ENCODE data around the gene ATP6V1G2.
"Not testable (repeated sequence)": the region's sequence is repeated elsewhere in the genome, so short reads cannot be mapped to it uniquely, and the experiment has no call there.

ATP6V1G2 gene

DNA sequence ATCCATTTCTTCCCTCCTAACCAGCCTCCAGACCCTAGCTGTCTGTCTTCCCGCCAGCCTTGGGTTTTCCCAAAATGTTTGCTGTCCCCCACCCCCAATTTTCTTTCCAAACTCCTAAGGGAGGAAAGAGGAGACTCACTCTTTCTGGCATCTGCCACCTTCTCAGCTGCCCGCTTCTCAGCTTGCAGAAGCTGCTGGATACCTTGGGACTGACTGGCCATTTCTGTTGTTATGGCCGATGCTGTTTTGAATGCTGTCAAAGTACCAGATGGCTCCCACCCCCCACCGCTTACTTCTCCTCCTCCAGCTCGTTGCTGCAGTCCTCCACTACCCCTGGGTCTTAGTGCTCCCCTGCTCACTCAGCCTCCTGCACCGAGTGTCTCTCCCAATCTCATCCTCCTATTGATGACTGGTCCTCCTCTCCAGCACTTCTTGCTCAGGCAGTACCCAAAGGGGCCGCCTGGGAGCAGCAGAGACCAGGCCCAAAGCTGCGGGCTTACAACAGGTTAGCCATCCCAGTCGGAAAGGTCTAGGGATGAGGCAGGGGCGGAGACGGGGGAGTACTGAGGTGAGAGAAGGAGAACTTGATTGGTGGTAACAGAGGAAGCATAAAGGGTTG lies at the start of gene ATP6V1G2:
ATP6V1G2 (minus strand) TSS at position 270 of the 619 bp plus-strand sequence; CDS start at position 221, 49 bp downstream.
- DNase-seq (ENCODE audit: low read depth in 2 of 2): peak; percentile 88

DNA sequence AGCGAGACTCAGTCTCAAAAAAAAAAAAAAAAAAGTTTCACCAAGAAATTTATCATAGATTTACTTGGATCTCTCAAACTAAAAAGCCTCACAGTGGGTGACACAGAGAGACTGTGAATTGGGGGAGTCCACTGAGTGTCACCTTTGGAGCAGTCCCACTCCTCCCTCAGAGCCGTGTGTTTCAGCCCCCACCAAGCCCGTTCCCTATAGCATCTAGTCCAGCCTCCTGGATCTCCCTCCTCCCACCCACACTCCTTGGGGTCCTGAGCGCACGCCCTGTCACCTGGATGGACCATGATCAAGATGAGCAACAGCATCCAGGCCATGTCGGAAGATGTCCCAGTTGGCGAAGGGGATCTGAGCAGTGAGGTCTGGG lies 46.0 kb upstream of the ATP6V1G2 start:
- DNase-seq (ENCODE audit: low read depth in 2 of 2): no peak

DNA sequence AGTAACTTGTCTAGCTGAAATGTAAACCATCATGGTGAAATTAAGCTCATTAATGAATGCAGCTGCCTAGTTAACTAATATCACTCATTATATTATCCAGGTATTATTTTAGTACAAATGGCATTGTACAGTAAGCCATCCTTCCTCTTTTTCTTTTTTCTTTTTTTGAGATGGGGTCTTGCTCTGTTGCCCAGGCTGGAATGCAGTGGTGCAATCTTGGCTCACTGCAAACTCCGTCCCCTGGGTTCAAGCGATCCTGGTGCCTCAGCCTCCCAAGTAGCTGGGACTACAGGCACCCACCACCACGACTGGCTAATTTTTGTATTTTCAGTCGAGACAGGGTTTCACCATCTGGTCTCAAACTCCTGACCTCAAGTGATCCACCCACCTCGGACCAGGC lies 44.3 kb upstream of the ATP6V1G2 start:
- DNase-seq (ENCODE audit: low read depth in 2 of 2): not testable (repeated sequence)

DNA sequence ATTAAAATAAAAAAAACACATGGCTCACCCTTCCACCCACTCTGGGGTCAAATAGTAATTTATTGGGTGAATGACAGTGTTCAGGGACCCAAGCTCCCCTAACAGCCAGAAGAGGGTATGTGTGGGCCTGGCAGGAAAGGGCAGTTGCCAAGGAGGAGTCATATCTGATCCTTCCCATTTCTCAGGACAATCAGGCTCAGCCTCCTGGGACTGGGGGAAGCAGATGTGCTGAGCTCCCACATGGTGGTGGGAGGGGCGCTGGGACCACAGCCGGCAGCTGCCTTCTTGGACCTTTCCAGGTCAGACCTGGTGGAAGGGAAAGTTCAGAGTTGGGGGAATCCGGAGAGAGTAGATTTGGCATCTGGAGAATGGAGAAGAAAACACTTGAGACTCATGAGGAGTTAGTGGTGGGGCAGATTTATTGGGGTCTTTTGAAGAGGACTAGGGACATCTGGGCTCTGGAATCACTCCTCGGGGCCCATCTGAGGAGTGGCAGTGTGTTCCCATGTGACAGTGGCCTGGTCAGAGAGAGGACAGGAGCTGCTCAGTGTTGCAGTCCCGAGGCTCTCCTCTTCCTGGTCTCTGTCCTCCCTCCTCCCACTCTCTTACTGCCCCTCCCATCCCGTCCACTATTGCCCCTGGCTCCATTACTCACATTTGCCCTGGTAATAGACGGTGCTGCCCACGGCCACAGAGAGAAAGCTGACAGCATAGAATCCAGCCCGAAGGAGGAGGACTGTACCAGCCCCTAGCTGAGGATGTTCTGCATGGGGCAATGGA lies 42.7 kb upstream of the ATP6V1G2 start:
- no peak for DNase-seq (ENCODE audit: low read depth in 2 of 2)

DNA sequence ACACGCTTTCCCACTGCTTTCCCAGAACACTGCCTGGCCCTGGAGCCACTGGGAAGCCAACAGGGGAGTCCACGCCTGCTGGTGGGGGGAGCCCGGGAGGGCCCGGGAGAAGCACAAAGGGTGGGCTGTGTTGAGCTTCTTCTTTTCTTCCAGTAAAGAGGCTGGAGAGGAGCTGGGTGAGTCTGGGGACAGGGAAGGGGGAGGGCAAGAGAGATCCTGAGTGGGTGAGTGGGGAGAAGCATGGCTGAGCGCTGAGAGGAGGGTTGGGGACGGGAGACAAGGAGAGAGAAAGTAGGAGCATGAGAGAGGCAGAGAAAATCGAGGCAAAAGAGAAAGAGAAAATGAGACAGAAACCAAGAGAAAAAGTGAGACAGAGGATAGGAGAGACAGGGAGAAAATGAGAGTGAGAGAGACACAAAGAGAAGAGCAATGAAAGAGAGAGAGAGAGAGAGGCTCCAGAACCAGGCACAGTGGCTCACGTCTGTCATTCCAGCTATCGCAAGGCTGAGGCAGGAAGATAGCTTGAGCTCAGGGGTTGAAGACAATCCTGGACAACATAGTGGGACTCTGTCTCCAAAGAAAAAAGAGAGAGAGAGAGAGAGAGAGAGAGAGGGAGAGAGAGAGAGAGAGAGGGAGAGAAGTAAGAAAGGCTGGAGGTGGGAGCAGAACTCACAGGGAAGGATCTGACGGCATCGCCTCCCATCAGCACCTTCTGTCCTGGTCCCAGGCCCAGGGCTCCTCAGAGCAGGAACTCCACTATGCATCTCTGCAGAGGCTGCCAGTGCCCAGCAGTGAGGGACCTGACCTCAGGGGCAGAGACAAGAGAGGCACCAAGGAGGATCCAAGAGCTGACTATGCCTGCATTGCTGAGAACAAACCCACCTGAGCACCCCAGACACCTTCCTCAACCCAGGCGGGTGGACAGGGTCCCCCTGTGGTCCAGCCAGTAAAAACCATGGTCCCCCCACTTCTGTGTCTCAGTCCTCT lies 41.7 kb upstream of the ATP6V1G2 start:
- no peak for DNase-seq (ENCODE audit: low read depth in 2 of 2)

DNA sequence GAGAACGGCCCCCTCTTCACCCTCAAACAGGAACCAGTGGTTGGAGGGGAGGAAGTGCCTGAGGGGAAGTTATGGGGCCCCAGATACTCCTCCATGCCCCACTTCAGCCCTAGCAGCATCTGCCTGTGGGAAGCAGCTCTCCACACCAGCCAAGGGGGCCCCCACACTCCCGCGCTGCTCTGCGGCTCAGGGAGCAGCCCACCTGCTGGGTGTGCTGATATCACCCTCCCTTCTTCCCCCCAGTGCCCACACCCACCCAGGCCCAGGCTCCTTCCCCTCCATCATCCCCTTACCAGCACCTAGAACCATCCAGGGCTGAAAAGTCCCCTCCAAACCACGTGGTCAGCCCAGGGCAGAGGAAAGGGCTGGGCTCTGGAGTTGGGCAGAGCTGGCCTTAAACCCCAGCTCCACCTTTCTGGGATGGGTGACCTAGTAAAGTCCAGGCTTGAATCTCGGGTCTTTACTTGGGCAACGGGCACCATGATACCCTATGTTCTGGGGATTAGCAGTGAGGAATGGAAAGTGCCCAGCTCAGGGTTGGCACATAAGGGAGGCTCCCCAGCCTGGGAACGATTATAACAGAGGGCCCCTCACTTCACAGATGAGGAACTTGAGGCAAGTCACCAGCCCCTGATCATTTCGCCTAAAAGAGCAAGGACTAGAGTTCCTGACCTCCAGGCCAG lies 40.3 kb upstream of the ATP6V1G2 start:
- DNase-seq (ENCODE audit: low read depth in 2 of 2): no peak

DNA sequence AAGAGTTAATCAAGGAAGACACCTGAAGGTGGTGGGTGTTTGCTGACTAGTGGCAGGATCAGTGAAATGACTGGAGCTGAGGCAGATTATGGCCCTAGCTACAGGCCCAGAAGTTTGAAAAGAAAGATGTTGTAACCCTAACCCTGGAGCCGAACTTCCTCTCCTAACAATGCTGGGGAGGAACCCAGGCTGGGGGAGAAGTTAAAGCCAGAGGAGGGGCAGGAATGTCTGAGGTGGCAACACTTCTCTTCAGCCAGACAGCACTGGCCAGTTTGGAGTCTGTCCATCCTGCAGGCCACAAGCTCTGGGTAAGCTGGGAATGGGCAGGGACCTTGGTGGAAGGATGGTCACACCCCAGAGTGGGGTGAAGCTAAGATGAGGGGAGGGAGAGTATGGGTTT lies 39.6 kb upstream of the ATP6V1G2 start, which contains the start of gene LST1:
LST1 (plus strand) TSS at position 270 of the 400 bp plus-strand sequence. CDS start 1,023 bp downstream, outside the sequence.
- no peak for DNase-seq (ENCODE audit: low read depth in 2 of 2)

DNA sequence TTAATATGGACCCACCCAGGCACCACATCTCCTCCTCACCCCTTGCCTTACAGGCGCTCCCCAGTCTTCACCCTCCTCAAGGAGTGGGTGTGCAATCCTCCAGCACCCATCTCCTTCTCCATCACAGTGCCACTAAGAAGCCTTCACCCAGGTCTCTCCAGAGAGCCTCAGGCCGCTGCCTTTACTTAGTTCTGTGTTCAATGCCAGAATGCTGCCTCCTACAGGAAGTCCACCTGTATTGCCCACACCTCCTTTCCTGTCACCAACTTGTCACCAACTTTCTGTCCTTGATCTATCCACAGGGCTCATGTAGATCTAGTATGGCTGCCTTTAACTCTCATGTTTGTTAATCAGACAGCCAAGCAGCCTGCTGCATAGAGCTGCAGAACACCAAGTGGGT lies 39.1 kb upstream of the ATP6V1G2 start:
- DNase-seq (ENCODE audit: low read depth in 2 of 2): no peak

DNA sequence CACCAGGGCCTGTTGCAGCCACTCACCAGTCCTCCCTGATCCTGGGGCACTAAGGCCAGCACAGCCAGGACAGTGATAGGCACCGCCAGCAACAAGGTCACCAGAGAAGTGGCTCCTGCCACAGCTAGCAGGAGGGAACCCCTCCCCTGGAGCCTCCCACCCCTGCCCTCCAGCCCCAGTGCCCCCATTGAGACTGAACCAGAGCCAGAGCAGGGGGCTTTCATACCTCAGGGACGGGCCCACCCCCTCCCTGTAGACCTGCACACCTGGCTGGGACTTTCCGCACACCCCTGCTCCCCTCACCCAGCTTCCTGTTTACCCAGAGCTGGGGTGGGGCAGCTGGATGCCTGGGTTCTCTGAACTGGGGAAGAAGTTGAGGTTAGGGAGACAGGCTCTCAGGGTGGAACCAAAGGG lies 35.8 kb upstream of the ATP6V1G2 start, which contains the start of gene LTB:
LTB (minus strand) TSS at position 195 of the 414 bp plus-strand sequence; CDS start at position 188, 7 bp downstream.
- DNase-seq (ENCODE audit: low read depth in 2 of 2): no peak

DNA sequence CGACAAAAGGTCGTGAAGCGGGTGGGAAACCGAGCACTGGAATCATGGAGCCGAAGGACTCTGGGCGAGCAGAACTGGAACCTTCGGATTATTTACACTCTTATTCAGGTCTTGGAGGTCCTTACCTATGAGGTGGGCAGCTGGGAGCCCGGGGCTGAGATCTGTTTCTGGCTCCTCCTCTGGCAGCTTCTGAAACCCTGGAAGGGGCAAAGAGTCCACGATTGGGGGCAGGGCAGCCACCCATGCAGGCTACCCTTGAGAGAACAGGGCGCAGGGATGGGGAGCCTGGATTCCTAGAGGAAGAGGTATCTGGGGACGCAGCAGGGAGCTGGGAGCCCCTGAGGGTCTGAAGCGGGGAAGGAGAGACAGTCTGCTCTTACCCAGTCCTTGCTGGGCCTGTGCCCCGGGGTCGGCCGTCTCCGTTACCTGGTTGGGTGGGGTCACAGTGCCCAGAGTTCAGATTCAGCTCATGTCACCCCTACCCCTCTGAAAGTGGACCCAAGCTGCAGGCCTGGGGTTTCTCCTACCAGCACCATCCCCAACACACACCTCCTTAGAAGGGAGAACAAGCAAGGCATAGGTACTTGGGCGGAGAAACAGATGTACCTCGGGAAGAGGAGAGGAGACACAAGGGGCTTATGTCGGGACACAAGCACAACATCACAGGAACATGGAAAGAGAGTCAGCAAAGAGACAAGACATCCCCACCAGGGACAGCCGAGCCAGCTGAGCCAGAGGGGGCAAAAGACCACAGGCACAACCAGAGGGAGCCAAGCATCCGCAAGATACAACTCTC lies 35.2 kb upstream of the ATP6V1G2 start:
- no peak for DNase-seq (ENCODE audit: low read depth in 2 of 2)

DNA sequence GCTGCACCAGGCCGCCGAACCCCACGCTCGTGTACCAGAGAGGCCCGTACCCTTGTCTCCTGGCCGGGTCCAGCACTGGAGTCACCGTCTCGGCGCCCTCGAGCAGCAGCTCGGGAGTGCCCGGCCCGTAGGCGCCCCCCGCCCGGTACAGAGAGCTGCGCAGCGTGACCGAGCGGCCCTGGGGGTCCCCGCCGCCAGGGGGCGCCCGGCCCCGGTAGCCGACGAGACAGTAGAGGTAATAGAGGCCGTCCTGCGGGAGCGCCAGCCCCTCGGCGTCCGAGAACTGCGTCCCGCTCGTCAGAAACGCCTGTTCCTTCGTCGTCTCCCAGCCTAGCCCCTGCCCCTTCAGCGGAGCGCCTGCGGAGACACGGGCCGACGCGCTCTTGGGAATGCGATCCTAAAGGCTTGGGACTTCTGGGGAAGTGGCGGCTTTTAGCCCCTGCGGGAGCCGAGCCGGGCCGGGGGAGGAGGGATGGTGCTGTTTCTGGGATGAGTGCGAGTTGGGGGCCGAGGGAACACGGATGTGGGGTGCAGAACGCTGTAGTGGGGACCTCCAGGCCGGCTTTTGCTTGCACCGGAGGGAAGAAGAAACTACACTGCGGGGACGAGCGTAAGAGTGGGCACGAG lies 34.5 kb upstream of the ATP6V1G2 start:
- peak; percentile 50 to 57 for DNase-seq (ENCODE audit: low read depth in 2 of 2)

DNA sequence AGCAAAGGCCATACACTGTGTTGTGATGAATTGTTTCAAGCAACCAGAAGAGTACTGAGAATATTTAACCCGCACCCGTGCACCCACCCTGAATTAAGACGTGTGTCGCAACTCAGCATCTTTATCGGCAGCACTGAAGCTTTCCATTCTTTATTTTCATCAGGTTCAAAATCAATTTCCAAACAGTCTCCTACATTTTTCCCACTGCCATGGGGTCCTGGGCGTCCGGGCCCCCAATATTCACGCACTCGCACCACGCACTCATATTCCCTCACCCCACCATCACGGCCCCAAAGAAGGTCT lies 34.0 kb upstream of the ATP6V1G2 start:
- DNase-seq (ENCODE audit: low read depth in 2 of 2): no peak

DNA sequence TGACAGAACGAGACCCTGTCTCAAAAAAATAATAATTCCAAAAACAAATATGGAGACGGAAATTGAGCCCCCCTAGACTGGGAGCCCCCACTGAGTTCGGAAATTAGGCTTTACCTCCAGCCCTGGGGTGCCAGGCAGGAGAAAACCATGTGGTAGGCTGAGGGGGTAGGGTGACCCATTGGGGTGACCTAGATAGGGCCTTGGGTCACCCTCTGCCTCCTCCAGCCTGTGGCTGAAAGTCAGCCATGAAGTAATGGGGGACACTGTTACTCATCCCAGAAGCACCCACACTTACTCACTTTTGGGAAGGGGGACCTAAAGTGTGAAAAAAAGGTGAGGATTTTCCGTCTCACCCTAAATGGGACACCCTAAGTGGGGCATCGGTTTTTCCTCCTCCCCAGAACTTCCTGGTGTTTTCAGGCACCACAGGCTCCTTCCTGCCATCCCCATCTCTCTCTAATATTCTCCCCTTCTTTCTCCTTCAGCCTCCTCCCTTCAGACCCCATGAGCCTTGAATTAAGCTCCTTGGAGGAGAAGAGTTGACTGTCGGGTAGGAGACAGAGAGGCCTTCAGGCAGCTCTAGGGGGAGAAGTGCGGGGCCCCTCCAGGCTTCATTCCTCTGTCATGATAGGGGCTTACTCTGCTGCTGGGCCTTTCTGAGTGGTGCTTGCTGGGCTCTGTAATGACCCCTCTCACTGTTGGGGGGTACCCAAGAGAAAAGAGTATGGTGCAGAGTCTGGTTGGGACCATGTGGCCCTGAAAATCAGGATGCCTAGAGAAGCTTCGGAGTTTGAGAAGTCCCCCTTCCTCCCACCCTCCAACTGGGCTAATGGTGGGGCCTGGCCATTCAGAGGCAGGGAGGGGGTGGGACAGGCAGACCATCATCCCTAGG lies 33.4 kb upstream of the ATP6V1G2 start:
- no peak for DNase-seq (ENCODE audit: low read depth in 2 of 2)

DNA sequence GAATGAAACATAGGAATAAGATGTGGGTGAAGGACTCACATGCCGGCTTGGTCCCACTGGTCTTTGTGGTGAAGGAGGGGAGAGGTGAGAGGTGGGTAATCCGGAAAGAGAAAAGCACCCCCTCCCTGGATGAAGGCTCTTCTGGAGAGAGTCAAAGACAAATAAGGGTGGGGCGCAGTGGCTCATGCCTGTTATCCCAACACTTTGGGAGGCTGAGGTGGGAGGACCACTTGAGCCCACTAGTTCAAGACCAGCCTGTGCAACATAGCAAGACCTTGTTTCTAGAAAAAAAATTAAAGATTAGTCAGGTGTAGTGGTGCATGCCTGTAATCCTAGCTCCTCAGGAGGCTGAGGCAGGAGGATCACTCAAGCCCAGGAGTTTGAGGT lies 32.7 kb upstream of the ATP6V1G2 start:
- DNase-seq (ENCODE audit: low read depth in 2 of 2): no peak

DNA sequence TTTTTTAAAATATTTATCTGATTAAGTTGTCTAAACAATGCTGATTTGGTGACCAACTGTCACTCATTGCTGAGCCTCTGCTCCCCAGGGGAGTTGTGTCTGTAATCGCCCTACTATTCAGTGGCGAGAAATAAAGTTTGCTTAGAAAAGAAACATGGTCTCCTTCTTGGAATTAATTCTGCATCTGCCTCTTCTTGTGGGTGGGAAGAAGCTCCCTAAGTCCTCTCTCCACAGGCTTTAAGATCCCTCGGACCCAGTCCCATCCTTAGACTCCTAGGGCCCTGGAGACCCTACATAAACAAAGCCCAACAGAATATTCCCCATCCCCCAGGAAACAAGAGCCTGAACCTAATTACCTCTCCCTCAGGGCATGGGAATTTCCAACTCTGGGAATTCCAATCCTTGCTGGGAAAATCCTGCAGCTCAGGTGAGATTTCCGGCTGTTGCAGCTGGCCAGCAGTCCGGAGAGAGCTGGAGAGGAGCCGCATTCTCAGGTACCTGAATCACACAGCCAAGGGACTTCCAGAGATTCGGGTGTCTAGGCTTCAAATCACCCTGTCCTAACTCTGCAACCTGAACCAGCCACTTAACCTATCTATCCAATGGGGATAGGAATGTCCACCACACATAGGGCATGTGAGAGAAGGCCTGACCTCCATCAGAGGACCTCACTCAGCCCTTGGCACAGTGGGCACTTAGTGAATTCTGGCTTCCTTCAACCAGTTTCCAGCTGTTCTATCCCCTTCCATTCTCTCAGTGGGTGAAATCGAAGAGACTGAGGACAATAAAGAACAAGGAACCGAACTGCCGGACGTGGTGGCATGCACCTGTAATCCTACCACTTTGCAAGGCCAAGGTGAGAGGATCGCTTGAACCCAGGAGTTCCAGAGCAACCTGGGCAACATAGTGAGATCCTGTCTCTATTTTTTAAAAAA lies 32.0 kb upstream of the ATP6V1G2 start:
- DNase-seq (ENCODE audit: low read depth in 2 of 2): no peak

DNA sequence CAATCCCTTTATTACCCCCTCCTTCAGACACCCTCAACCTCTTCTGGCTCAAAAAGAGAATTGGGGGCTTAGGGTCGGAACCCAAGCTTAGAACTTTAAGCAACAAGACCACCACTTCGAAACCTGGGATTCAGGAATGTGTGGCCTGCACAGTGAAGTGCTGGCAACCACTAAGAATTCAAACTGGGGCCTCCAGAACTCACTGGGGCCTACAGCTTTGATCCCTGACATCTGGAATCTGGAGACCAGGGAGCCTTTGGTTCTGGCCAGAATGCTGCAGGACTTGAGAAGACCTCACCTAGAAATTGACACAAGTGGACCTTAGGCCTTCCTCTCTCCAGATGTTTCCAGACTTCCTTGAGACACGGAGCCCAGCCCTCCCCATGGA lies 31.2 kb upstream of the ATP6V1G2 start:
- no peak for DNase-seq (ENCODE audit: low read depth in 2 of 2)

DNA sequence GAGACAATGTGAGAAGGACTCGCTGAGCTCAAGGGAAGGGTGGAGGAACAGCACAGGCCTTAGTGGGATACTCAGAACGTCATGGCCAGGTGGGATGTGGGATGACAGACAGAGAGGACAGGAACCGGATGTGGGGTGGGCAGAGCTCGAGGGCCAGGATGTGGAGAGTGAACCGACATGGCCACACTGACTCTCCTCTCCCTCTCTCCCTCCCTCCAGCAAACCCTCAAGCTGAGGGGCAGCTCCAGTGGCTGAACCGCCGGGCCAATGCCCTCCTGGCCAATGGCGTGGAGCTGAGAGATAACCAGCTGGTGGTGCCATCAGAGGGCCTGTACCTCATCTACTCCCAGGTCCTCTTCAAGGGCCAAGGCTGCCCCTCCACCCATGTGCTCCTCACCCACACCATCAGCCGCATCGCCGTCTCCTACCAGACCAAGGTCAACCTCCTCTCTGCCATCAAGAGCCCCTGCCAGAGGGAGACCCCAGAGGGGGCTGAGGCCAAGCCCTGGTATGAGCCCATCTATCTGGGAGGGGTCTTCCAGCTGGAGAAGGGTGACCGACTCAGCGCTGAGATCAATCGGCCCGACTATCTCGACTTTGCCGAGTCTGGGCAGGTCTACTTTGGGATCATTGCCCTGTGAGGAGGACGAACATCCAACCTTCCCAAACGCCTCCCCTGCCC lies 30.6 kb upstream of the ATP6V1G2 start:
- no peak for DNase-seq (ENCODE audit: low read depth in 2 of 2)
